Articular chondrocyte of knee joint (primary cell): ENCODE results near the gene GLRA2. TPM values are rescaled to one million over a fixed set of nuclear protein-coding genes. Genes with fewer than 3 reads are reported as not detected.

Source experiments
- total RNA-seq: library from RNA; depleted of rRNA; stranded (reverse); fragments of >200 nt; gene quantifications from 2 replicates; pipeline ENCODE4 v1.2.3, GENCODE V29; 2012

GLRA2 gene
- not detected in 2 replicates for total RNA-seq

GRCh38 chrX:14529290-14529989 lies at the start of gene GLRA2:
Gene GLRA2, plus strand, starts transcription at chrX:14529536. Its CDS starts 522 bp downstream, at chrX:14530058.

